GM23338 (cell line): ENCODE data around the gene C10orf90. TPM values are rescaled to one million over a fixed set of nuclear protein-coding genes. Genes with fewer than 3 reads are reported as not detected.

Source experiments
- ATAC-seq: fragments of 200-7000 bp; cut with Tn5 transposase; 3 replicates; pipeline ENCODE4 v1.9.1; 2020
- DNase-seq: peaks from one replicate; pipeline ENCODE4 v3.0.0-alpha.2; 2015; ENCODE audit warnings: low spot score
- H2AFZ ChIP-seq: fragments of 200-600 bp; sonication (generic); 2 replicates; pipeline ENCODE4 v1.8.0; 2016; ENCODE audit warnings: antibody characterized with exemption, mild to moderate bottlenecking, moderate library complexity
- H3F3A ChIP-seq: fragments of 200-600 bp; sonication (generic); replicated peaks from 2 replicates; pipeline ENCODE4 v1.8.0; 2017; ENCODE audit warnings: antibody characterized with exemption, mixed run types, low read depth
- H3K27ac ChIP-seq: fragments of 200-600 bp; sonication (generic); 2 replicates; pipeline ENCODE4 v1.6.1; 2016; ENCODE audit warnings: low read depth
- H3K27me3 ChIP-seq: fragments of 200-600 bp; sonication (generic); 2 replicates; pipeline ENCODE4 v1.8.0; 2016; ENCODE audit warnings: mild to moderate bottlenecking, mixed run types, moderate library complexity; ENCODE audit not compliant: insufficient read depth
- H3K36me3 ChIP-seq: fragments of 200-600 bp; sonication (generic); 2 replicates; pipeline ENCODE4 v1.8.0; 2016; ENCODE audit warnings: mild to moderate bottlenecking; ENCODE audit not compliant: insufficient read depth
- H3K4me1 ChIP-seq: fragments of 200-600 bp; sonication (generic); 2 replicates; pipeline ENCODE4 v1.8.0; 2016; ENCODE audit warnings: mild to moderate bottlenecking, moderate library complexity; ENCODE audit not compliant: insufficient read depth
- H3K4me2 ChIP-seq: fragments of 200-600 bp; sonication (generic); 2 replicates; pipeline ENCODE4 v1.7.1; 2017; ENCODE audit warnings: mixed run types
- H3K4me3 ChIP-seq: fragments of 200-600 bp; sonication (generic); 2 replicates; pipeline ENCODE4 v1.6.1; 2016; ENCODE audit warnings: mixed run types
- H3K79me2 ChIP-seq: fragments of 200-600 bp; sonication (generic); replicated peaks from 2 replicates; pipeline ENCODE4 v1.8.0; 2017; ENCODE audit warnings: mild to moderate bottlenecking; ENCODE audit not compliant: insufficient read depth
- H3K9me2 ChIP-seq: fragments of 200-600 bp; sonication (generic); 2 replicates; pipeline ENCODE4 v1.8.0; 2017; ENCODE audit not compliant: insufficient read depth
- H4K20me1 ChIP-seq: fragments of 200-600 bp; sonication (generic); replicated peaks from 2 replicates; pipeline ENCODE4 v1.8.0; 2017; ENCODE audit warnings: mild to moderate bottlenecking; ENCODE audit not compliant: insufficient read depth
- H3K27ac Mint-ChIP-seq: 2 replicates; pipeline ENCODE4 v1.8.0; 2020; ENCODE audit warnings: inconsistent platforms, mild to moderate bottlenecking, moderate library complexity, mixed read lengths
- H3K27me3 Mint-ChIP-seq: 3 replicates; pipeline ENCODE4 v1.8.0; 2022; ENCODE audit warnings: low read depth, mild to moderate bottlenecking, moderate library complexity, mixed read lengths, inconsistent platforms; ENCODE audit not compliant: insufficient read depth, poor library complexity
- H3K36me3 Mint-ChIP-seq: 3 replicates; pipeline ENCODE4 v1.8.0; 2021; ENCODE audit warnings: low read depth, mild to moderate bottlenecking, inconsistent platforms, moderate library complexity, mixed read lengths
- H3K4me1 Mint-ChIP-seq: 3 replicates; pipeline ENCODE4 v1.8.0; 2020; ENCODE audit warnings: mild to moderate bottlenecking, inconsistent platforms, mixed read lengths
- H3K4me3 Mint-ChIP-seq: 3 replicates; pipeline ENCODE4 v1.8.0; 2021; ENCODE audit warnings: moderate library complexity, mild to moderate bottlenecking, inconsistent platforms, mixed read lengths
- H3K9me3 Mint-ChIP-seq: 3 replicates; pipeline ENCODE4 v1.8.0; 2020; ENCODE audit warnings: moderate library complexity, mild to moderate bottlenecking, inconsistent platforms, mixed read lengths
- CREB1 ChIP-seq: fragments of 250-450 bp; sonication (Bioruptor Pico); IDR thresholded peaks from 2 replicates; pipeline ENCODE4 v1.5.0; 2020; ENCODE audit warnings: low read depth, mild to moderate bottlenecking, moderate library complexity
- CTCF ChIP-seq, 2 experiments: fragments of 200-600 bp in 1 of 2; sonication (generic) in 1 of 2; conservative IDR thresholded peaks; 2 replicates each; pipeline versions ENCODE4 v1.5.1 to v1.6.1; 2016 to 2017; ENCODE audit warnings: antibody characterized with exemption in 2 of 2, low read depth in 2 of 2, mild to moderate bottlenecking in 2 of 2, moderate library complexity in 1 of 2
- ETS1 ChIP-seq: IDR thresholded peaks from 2 replicates; pipeline ENCODE4 v1.6.1; 2016; ENCODE audit warnings: antibody characterized with exemption
- EZH2 ChIP-seq: fragments of 200-600 bp; sonication (generic); IDR thresholded peaks from one replicate; pipeline ENCODE4 v1.8.0; 2017; ENCODE audit warnings: antibody characterized with exemption, mild to moderate bottlenecking, low read depth; ENCODE audit not compliant: unreplicated experiment
- EZH2phosphoT487 ChIP-seq: fragments of 200-600 bp; sonication (generic); IDR thresholded peaks from one replicate; pipeline ENCODE4 v1.8.1; 2018; ENCODE audit warnings: antibody characterized with exemption; ENCODE audit not compliant: unreplicated experiment
- JUNB ChIP-seq: IDR thresholded peaks from one replicate; pipeline ENCODE4 v1.6.1; 2016; ENCODE audit warnings: antibody characterized with exemption; ENCODE audit not compliant: unreplicated experiment
- NANOG ChIP-seq: IDR thresholded peaks from 2 replicates; pipeline ENCODE4 v1.6.1; 2016; ENCODE audit warnings: antibody characterized with exemption, borderline replicate concordance
- POLR2AphosphoS5 ChIP-seq: IDR thresholded peaks from 2 replicates; pipeline ENCODE4 v1.6.1; 2016; ENCODE audit warnings: antibody characterized with exemption, low read depth
- REST ChIP-seq: IDR thresholded peaks from one replicate; pipeline ENCODE4 v1.6.1; 2018; ENCODE audit warnings: antibody characterized with exemption; ENCODE audit not compliant: unreplicated experiment
- STAT1 ChIP-seq: IDR thresholded peaks from one replicate; pipeline ENCODE4 v1.6.1; 2016; ENCODE audit warnings: antibody characterized with exemption; ENCODE audit not compliant: unreplicated experiment
- ZNF114 ChIP-seq: fragments of 250-450 bp; sonication (Bioruptor Pico); IDR thresholded peaks from 2 replicates; pipeline ENCODE4 v1.5.0; 2020; ENCODE audit warnings: mild to moderate bottlenecking, moderate library complexity
- ZNF331 ChIP-seq: fragments of 250-450 bp; sonication (Bioruptor Pico); IDR thresholded peaks from 2 replicates; pipeline ENCODE4 v1.5.0; 2020; ENCODE audit warnings: low read depth, mild to moderate bottlenecking, moderate library complexity
- ZNF462 ChIP-seq: fragments of 250-450 bp; sonication (Bioruptor Pico); IDR thresholded peaks from 2 replicates; pipeline ENCODE4 v1.5.0; 2020; ENCODE audit warnings: mild to moderate bottlenecking, moderate library complexity
- polyA plus RNA-seq: library from polyadenylated mRNA; unstranded; fragments of >200 nt; fragmentation: Nextera tagmentation; extraction: Ambion mirVana; gene quantifications from 2 replicates; pipeline ENCODE4 v1.2.1, GENCODE V29; 2016
- total RNA-seq: library from RNA; depleted of rRNA; stranded (reverse); fragments of >200 nt; shearing (Covaris generic); gene quantifications from 2 replicates; pipeline ENCODE4 v1.2.3, GENCODE V29; 2014

The C10orf90 gene
- total and polyA plus RNA-seq, 2 experiments from 2014 or later: 0.76 to 0.97 TPM

- no peak for TF ChIP-seq ETS1
- no peak for TF ChIP-seq CREB1 (CRISPR knock-in tag)
- no peak for TF ChIP-seq CTCF (conservative IDR thresholded peaks at IDR 0.05; ENCODE audit: low read depth in 2 of 2)
- TF ChIP-seq STAT1: no peak
- TF ChIP-seq POLR2AphosphoS5: no peak
- no peak for TF ChIP-seq ZNF114 (CRISPR knock-in tag)
- TF ChIP-seq EZH2phosphoT487: no peak
- TF ChIP-seq REST: no peak
- TF ChIP-seq EZH2: no peak
- no peak for TF ChIP-seq JUNB
- no peak for TF ChIP-seq NANOG
Measured at GRCh38 chr10:126394948-126395347, 275.5 kb downstream of the C10orf90 start (continued).

- Mint-ChIP-seq H3K4me3 (no peak overlapping the region), H3K4me1 (peaks cover 7% of the 10 kb centered on the region)
- no peak overlapping the region for H3K27ac ChIP-seq
- TF ChIP-seq POLR2AphosphoS5: no peak
- no peak for TF ChIP-seq CREB1 (CRISPR knock-in tag)
- TF ChIP-seq ZNF462 (CRISPR knock-in tag): no peak
- no peak for TF ChIP-seq JUNB
- no peak for TF ChIP-seq STAT1
- TF ChIP-seq ZNF114 (CRISPR knock-in tag): no peak
- TF ChIP-seq ZNF331: no peak
Measured at GRCh38 chr10:126393076-126393475, 277.4 kb downstream of the C10orf90 start.

More at GRCh38 chr10:126393076-126393475, 277.4 kb downstream of the C10orf90 start:
- Histone ChIP-seq H3K79me2 (no peaks in the 10 kb centered on the region), H4K20me1 (no peaks in the 10 kb centered on the region), H3F3A (no peaks in the 10 kb centered on the region), H3K4me2 (no peak overlapping the region), H3K36me3 (no peaks in the 10 kb centered on the region), H2AFZ (no peak overlapping the region), H3K4me1 (peaks cover 7% of the 10 kb centered on the region; the same call in 1 of the 2 replicates), H3K4me3 (no peak overlapping the region), H3K27me3 (peaks cover 29% of the 10 kb centered on the region), H3K9me2 (no peaks in the 10 kb centered on the region)
- no peak for ATAC-seq
- H3K27me3 Mint-ChIP-seq: peaks cover 23% of the 10 kb centered on the region
- no peaks in the 10 kb centered on the region; the same call in 2 of the 3 replicates for H3K9me3 Mint-ChIP-seq
- no peaks in the 10 kb centered on the region for H3K36me3 Mint-ChIP-seq
- no peak overlapping the region for H3K27ac Mint-ChIP-seq
- no peak for DNase-seq
